GM12891 (cell line): ENCODE measurements around the gene RERE.

Source experiments
- DNase-seq: peaks from one replicate; pipeline ENCODE4 v3.0.0; 2011; ENCODE audit warnings: low spot score; ENCODE audit not compliant: insufficient read length
- FAIRE-seq: peaks from 2 replicates; lab custom pipeline; 2011; peaks lifted over from hg19 to GRCh38; lab: Jason Lieb, UNC
- PAX5 ChIP-seq: IDR thresholded peaks from 2 replicates; pipeline ENCODE4 v1.6.1; 2011; ENCODE audit warnings: low read length, moderate library complexity, mild to moderate bottlenecking; ENCODE audit not compliant: insufficient read depth, severe bottlenecking
- POLR2A ChIP-seq: IDR thresholded peaks from 2 replicates; pipeline ENCODE4 v1.6.1; 2011; ENCODE audit warnings: low read depth, low read length, control low read depth
- POLR2AphosphoS5 ChIP-seq: IDR thresholded peaks from 2 replicates; pipeline ENCODE4 v1.6.1; 2011; ENCODE audit warnings: low read depth, low read length, control low read depth
- POU2F2 ChIP-seq: IDR thresholded peaks from 2 replicates; pipeline ENCODE4 v1.6.1; 2011; ENCODE audit warnings: low read depth, mild to moderate bottlenecking, control low read depth, low read length, moderate library complexity
- SPI1 ChIP-seq: IDR thresholded peaks from 2 replicates; pipeline ENCODE4 v1.6.1; 2011; ENCODE audit warnings: low read depth, low read length, control low read depth
- TAF1 ChIP-seq: IDR thresholded peaks from 2 replicates; pipeline ENCODE4 v1.6.1; 2011; ENCODE audit warnings: low read depth, low read length, control low read depth

Gene RERE

GRCh38 chr1:8706995-8707396 is 110.4 kb downstream of the RERE start:
- no peak for FAIRE-seq

DNA sequence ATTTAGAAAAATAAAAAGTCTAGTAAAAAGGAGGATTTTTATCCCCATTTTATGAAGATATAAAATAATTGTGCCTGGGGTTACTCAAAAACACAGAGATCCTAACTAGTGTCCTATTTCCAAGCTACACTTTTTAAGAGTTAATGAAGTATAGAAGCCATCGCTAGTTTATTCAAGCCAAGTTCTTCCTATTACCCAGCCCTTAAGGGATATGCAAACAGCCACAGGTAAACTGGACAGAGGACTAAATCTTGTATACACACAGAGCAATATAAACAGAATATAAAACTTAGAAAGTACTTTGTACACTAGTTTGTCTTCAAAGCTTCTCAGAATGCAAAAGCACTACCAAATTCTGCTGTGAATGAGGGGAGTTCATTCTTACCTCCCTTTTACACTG is 111.1 kb downstream of the RERE start:
- FAIRE-seq: no peak
- no peak for DNase-seq
- no peak for TF ChIP-seq PAX5
- TF ChIP-seq POLR2AphosphoS5: no peak
- TF ChIP-seq SPI1: no peak
- TF ChIP-seq POLR2A: no peak
- no peak for TF ChIP-seq TAF1
- TF ChIP-seq POU2F2: no peak

More at GRCh38 chr1:8706995-8707396, 110.4 kb downstream of the RERE start:
- DNase-seq: no peak
- no peak for TF ChIP-seq SPI1
- no peak for TF ChIP-seq PAX5
- TF ChIP-seq TAF1: no peak
- no peak for TF ChIP-seq POU2F2
- TF ChIP-seq POLR2A: no peak
- no peak for TF ChIP-seq POLR2AphosphoS5

DNA sequence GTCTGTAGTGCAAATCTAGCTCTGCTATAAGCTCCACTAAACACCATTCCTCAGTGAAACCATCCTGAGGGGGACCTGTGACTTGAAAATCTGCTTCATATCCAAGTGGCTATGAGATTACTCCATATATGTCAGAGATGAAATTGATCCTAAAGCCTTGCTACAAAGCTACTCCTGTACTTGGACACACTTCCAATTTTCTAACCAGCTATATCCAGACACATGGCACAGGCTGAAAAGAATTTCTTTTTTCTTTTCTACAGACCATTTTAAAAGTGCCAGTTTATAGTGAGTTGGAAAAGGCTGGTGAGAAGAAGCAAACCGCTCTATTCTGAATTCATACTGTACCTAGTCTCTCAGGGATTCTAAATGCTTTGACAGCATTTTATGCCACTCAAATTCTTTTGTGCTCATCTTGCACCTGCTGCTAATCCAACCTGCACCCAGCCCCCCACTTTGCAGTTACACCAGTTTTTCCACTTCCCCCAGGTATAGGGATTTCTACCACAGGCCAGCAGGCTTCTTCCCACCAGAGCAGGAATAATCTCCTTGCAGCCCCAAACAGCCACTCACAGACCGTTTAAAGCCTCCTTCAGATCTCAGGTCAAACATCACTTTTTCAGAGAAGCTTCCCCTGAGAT is 112.5 kb downstream of the RERE start:
- no peak for TF ChIP-seq PAX5
- TF ChIP-seq TAF1: no peak
- TF ChIP-seq SPI1: no peak
- no peak for DNase-seq

GRCh38 chr1:8702850-8703810 is 114.3 kb downstream of the RERE start:
- DNase-seq: peak; percentile 63
- FAIRE-seq: peak; percentile 95
- no peak for TF ChIP-seq SPI1
- TF ChIP-seq TAF1: peak; percentile 78; the same call in 1 of the 2 replicates
- TF ChIP-seq POLR2A: no peak
- TF ChIP-seq PAX5: no peak
- TF ChIP-seq POLR2AphosphoS5: peak; percentile 58; the same call in 1 of the 2 replicates
- TF ChIP-seq POU2F2: no peak

More for the DNA sequence above, 112.5 kb downstream of the RERE start:
- FAIRE-seq: no peak

DNA sequence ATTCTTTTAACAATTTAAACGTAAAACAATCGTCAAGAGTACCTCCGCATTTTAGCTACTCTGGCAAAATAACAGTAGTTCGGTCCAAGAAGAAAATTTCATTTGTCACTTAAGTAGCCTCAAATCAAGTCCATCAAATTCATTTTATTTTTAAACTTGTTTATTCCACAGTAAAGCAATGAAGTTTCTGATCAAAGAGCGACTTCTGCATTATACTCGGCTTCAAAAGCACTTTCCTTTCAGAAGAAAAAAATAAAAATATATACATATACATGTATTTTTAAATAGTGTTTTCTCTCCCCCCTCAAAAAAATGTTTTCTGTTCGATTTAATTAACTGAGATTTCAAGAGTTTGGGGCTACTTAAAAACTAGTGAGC is 115.0 kb downstream of the RERE start:
- DNase-seq (no peak), FAIRE-seq (no peak)
- TF ChIP-seq POU2F2 (no peak), SPI1 (no peak), POLR2A (no peak), PAX5 (no peak), POLR2AphosphoS5 (no peak), TAF1 (no peak)

DNA sequence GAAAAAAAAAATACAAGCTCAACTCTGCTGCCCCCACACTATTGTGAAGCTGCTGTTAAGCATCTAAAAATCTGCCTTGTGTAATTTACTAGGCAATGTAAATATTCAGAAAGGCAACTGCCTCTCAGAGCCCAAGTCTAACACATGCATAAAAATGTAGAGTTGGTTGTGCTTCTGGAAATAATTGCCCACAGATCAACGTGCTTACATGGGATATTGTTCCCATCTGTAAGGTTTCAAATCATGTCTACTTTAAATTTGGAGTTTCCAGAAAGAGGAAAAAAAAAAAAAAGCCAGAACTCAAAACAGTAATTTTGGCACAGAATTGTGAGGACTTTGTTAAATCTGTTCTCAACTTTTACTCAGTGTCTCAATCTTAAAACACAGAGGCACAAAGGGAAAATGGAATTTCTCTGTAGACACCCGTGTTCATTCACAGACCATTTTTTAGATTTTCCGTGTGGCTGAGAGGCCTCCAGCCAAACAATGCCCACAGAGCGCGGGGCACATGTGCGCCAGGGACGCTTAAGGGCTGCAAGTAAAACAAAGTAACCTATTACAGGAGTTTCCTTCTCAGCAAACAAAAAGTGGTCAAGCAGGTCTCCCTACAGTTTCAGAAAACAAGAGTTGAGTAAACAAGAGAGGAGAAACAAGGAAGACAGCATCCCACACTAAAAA is 115.5 kb downstream of the RERE start:
- TF ChIP-seq PAX5 (no peak), POLR2A (no peak), POLR2AphosphoS5 (no peak), POU2F2 (no peak), SPI1 (no peak), TAF1 (no peak)
- FAIRE-seq (peak; percentile 51), DNase-seq (no peak)

DNA sequence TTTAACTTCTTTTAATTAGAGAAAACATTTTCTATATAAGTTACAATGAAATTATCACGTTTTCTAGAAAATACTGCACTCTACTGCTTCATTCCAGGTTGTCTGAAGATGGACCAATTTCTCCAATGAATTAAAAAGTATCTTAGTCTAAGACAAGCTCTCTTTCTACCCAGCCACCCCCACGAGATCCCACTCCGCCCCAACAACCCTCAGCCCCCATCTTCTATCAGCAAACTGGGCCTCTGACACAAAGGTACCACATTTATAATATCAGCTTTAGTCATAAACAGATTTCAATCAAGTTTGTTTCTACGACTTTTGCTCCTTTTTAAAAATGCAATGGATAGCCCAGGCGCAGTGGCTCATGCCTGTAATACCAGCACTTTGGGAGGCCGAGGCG is 117.8 kb downstream of the RERE start:
- no peak for DNase-seq
- FAIRE-seq: no peak

DNA sequence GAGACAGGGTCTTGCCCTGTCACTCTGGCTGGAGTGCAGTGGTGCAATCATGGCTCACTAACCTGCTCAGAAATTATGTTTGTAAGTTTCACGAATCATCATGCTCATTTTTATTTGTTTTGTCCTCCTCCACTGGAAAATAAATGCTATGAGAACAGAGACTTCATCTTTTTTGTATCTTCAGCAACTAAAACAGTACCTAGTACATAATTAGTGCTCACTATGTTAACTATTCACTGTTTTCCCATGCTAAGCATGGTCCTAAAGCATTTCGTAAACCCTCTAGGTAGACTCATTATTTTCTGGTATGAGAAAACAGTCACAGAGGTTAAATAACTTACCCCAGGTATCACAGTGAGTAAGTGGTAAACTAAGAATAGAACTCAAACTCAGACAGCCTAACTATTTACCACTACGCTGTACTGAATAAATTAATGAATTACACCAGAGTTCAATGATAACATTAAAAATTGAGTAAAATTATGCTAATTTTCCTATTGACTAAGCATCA is 118.4 kb downstream of the RERE start:
- TF ChIP-seq POLR2AphosphoS5 (no peak), PAX5 (no peak), SPI1 (no peak), POLR2A (no peak), POU2F2 (no peak), TAF1 (no peak)
- DNase-seq (no peak), FAIRE-seq (peak; percentile 64)

More for the DNA sequence above, 117.8 kb downstream of the RERE start:
- TF ChIP-seq SPI1 (no peak), POLR2AphosphoS5 (no peak), PAX5 (no peak), POLR2A (no peak), POU2F2 (no peak), TAF1 (no peak)
